ENCODE data around the gene CDC37L1.
"Not testable (repeated sequence)": the region's sequence is repeated elsewhere in the genome, so short reads cannot be mapped to it uniquely, and the experiment has no call there.

Gene CDC37L1

DNA sequence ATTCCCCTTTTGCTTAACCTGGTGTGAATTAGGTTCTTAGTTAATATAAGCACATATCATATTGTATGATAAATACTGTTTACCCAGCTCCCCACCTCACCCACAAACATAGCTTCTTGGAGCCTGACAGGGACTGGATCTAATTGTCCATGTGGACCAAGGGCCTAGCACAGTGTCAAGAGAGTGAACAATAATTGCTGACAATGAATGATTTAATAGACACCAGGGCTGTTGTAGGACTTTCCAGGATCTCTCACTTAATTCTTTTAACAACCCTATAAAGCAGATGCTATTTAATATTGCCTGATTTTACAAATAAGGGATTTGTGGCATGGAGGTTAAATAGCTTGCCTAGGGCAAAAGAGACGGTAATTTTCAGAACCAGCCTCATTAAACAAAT lies 36.8 kb downstream of the CDC37L1 start:
- no peak for DNase-seq (ENCODE audit: low read depth)

DNA sequence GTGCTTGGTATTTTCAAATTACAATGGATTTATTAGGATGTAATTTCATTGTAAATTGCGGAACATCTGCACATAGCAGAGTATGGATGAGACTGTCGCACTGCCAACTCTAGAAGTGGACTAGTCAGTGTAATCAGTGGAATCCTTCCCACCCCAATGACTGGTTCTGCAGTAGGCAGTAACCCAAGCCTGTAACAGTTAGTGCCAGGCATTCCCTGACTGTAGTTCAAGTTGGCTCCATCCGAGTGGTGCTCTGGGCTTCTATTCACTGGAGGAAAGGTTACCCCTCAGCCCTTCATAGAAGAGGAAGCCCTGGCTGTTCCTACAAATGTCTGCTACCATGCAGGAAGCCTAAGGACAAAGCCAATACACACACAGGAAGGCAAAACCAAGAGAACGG lies 38.4 kb downstream of the CDC37L1 start:
- no peak for DNase-seq (ENCODE audit: low read depth)

GRCh38 chr9:4718911-4719310 lies 39.5 kb downstream of the CDC37L1 start:
- no peak for DNase-seq (ENCODE audit: low read depth)

- no peak for DNase-seq (ENCODE audit: low read depth)
Observed at GRCh38 chr9:4721736-4722135, 42.4 kb downstream of the CDC37L1 start.

- DNase-seq (ENCODE audit: low read depth): no peak
Observed at GRCh38 chr9:4725706-4726442, 46.5 kb downstream of the CDC37L1 start.

DNA sequence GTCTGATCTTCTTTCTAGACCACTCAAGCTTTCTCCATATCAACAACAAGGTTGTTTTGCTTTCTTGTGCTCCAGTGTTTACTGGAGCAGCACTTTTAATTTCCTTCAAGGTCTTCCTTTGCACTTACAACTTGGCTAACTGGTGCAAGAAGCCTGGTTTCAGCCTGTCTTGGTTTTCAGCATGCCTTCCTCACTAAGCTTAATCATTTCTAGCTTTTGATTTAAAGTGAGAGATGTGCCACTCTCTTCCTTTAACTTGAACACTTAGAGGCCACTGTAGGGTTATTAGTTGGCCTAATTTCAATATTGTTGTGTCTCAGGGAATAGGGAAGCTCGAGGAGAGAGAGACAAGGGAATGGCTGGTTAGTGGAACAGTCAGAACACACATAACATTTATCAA lies 48.2 kb downstream of the CDC37L1 start:
- DNase-seq (ENCODE audit: low read depth): no peak

DNA sequence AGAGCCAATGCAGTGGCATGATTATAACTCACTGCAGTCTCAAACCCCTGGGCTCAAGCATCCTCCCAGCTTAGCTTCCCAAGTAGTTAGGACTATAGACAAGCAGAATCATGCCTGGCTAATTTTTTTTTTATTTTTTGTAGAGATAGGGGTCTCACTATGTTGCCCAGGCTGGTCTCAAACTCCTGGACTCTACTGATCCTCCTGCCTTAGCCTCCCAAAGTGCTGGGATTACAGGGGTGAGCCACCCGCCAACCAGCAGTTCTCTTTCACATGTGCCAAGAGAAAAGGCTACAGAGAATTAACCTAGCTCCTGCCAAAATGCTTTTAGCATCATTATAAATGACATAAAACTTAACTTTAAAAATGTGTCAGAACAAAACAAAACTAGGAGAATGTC lies 53.5 kb downstream of the CDC37L1 start:
- no peak for DNase-seq (ENCODE audit: low read depth)

- DNase-seq (ENCODE audit: low read depth): no peak
Observed at GRCh38 chr9:4734150-4734549, 54.8 kb downstream of the CDC37L1 start.

GRCh38 chr9:4738866-4739586 lies 59.7 kb downstream of the CDC37L1 start:
- DNase-seq (ENCODE audit: low read depth): no peak

GRCh38 chr9:4739587-4740387 lies 60.4 kb downstream of the CDC37L1 start:
- DNase-seq (ENCODE audit: low read depth): no peak

- no peak for DNase-seq (ENCODE audit: low read depth)
Observed at GRCh38 chr9:4740388-4740637, 60.9 kb downstream of the CDC37L1 start.

GRCh38 chr9:4740638-4741364 lies 61.4 kb downstream of the CDC37L1 start, which contains the start of gene AK3:
Gene AK3 (minus strand): TSS chr9:4741202. CDS start chr9:4741087, 115 bp downstream.
- no peak for DNase-seq (ENCODE audit: low read depth)

DNA sequence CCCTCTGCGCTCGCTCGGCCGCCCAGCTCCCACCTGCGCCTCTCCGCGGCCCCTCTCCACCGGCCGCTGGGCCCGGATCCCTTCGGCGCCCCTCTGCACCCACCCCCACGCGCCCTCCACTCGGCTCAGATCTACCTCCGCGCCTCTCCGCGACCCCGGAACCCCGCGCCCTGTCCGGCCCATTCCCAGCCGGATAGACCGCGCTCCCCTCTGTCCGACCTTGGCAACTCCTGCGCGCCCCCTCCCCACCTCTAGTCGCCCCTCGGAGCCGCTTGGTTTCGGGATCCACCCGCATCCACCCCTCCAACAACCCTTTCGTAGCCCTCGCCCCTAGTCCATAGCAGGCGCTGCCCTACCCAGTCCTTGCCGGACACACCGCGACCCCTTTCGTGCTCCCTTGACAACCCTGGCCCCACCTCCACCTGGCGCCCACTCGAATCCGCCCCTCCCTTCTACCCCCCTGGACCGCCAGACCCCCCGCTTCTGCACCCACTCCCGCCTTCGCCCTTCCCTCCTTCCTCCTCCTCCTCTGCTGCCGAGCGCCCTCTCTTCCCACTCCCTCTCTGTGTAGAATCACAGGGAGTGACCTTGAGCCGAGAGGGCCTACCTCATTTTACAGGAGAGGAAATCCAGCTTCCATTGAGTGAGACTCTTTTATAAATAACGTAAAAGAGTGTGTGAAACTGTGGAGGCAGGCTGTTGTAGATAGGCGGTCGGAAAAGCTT lies 62.2 kb downstream of the CDC37L1 start:
- DNase-seq (ENCODE audit: low read depth): no peak

DNA sequence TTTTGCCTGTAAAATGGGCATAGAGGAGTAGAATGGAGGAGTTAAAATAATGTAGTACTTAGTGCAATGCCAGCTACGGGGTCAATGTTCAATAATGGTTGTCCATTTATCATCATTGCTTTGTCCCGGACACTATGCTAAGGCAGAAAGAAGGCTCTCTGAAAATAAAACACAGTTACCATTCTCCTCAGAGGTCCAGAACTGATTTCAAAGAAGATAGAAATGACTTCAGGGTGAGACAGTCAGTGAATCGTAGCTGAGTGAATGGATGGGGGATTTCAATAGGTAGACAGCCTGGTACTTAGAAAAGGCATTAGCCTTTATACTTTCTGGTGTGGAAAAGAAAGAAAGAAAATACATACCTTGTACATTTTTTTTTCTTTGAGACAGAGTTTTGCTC lies 62.9 kb downstream of the CDC37L1 start:
- no peak for DNase-seq (ENCODE audit: low read depth)

DNA sequence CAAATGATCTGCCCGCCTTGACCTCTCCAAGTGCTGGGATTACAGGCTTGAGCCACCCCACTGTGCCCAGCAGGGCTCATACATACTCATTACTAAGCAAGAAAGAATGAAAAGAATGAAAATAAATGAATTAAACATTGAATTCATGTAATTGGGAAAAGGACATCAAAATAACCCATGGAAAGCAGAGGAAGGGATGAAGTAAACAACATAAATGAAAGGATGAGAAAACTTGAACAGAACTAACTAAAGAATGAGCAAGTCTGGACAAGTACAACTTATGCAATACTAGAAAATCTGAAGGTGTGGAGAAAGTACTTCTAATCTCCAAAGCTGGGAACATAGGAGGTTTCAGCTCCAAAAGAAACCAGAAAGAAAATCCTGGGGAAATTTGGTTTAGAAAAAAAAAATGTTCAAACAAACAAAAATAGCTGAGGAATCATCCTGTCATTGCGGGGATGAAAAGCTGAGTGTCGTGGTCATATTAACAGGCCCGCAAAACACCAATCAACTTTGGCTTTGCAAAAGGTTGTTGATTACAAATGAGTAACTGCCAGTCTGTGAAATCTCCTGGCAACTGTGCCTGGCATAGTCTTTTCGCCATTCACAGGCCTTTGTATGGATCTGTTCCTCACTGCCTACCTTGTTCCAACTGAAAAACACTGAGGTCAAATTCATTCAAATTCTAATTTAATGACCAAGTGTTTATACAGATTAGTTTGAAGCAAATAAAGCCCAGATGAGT lies 63.9 kb downstream of the CDC37L1 start:
- DNase-seq (ENCODE audit: low read depth): no peak

DNA sequence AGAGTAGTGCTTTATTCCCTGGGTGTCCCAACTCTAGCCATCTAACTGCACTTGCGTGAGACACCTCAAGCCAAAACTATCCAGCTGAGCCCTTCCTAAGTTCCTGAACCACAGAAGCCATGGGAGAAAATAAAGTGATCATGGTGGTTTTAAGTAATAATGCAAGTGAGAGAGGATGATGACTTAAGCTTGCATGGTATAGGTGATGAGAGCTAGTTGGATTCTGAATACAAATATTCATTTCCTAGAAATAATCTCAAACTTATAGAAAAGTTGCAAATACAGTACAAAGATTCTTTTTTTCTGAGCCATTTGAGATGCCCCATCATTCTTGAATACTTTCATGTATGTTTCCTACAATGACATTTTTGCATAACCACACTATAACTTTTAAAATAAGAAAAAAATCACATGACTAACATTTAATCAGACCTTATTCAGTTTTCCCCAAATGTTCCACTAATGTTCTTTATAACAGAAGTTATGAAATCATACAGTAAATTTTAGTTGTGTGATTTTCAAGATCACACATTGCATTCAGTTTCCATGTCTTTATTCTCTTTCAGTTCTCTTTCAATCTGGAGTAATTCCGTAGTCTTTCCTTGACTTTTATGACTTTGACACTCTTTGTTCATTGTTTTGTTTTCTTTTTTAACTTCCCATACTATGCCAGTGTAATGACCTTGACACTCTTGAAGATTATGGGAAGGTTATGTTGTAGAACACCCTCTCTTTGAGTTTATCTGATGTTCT lies 67.1 kb downstream of the CDC37L1 start:
- no peak for DNase-seq (ENCODE audit: low read depth)

DNA sequence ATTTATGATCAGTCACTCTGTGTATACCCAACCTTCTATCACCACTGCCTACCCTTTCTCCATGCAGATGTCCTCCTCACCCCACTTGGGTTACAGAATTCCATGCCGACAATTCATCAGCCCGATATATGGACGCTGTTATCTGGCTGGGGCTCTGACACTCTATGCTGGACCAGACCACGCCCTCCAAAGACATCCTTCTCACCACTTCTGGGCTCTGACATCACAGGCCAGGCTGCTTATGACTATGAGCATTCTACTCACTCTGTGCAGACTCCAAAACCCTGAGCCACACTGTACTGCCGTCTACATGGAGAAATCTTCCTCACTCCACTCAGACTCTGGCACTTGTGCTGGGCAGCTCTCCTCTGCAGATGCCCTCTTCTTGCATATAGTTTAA lies 69.2 kb downstream of the CDC37L1 start:
- DNase-seq (ENCODE audit: low read depth): no peak

GRCh38 chr9:4750023-4750673 lies 70.8 kb downstream of the CDC37L1 start:
- DNase-seq (ENCODE audit: low read depth): no peak

GRCh38 chr9:4754530-4754929 lies 75.2 kb downstream of the CDC37L1 start:
- not testable (repeated sequence) for DNase-seq (ENCODE audit: low read depth)

Data from non-pigmented ciliary epithelial cell (primary cell).